ENCODE measurements around the gene NAALADL1.
A peak's percentile ranks its signal among the peaks of the same experiment; 100 is the strongest.
"Not testable (repeated sequence)": the region's sequence is repeated elsewhere in the genome, so short reads cannot be mapped to it uniquely, and the experiment has no call there.

The NAALADL1 gene

GRCh38 chr11:65036931-65037330, 21.4 kb downstream of the NAALADL1 start:
- no peak for TF ChIP-seq CTCF (IDR thresholded peaks at IDR 0.05; ENCODE audit: borderline replicate concordance, control extremely low read depth, extremely low read depth, insufficient read depth, missing control alignments)
- in situ Hi-C loops (cut with MboI; ENCODE audit: low sequenced_read_pairs, unreplicated experiment): no loop called here
- no peak for DNase-seq (ENCODE audit: low spot score)

- TF ChIP-seq CTCF (IDR thresholded peaks at IDR 0.05; ENCODE audit: borderline replicate concordance, control extremely low read depth, extremely low read depth, insufficient read depth, missing control alignments): no peak
- DNase-seq (ENCODE audit: low spot score): no peak
- in situ Hi-C loops (cut with MboI; ENCODE audit: low sequenced_read_pairs, unreplicated experiment): no loop called here
These were observed 22.8 kb downstream of the NAALADL1 start for GRCh38 chr11:65035579-65035978.

- in situ Hi-C loops (cut with MboI; ENCODE audit: low sequenced_read_pairs, unreplicated experiment): no loop called here
- DNase-seq (ENCODE audit: low spot score): no peak
- TF ChIP-seq CTCF (IDR thresholded peaks at IDR 0.05; ENCODE audit: borderline replicate concordance, control extremely low read depth, extremely low read depth, insufficient read depth, missing control alignments): no peak
These were observed 23.9 kb downstream of the NAALADL1 start for GRCh38 chr11:65034423-65034822.

GRCh38 chr11:65032216-65032615, 26.1 kb downstream of the NAALADL1 start:
- no peak for TF ChIP-seq CTCF (IDR thresholded peaks at IDR 0.05; ENCODE audit: borderline replicate concordance, control extremely low read depth, extremely low read depth, insufficient read depth, missing control alignments)
- DNase-seq (ENCODE audit: low spot score): no peak
- in situ Hi-C loops (cut with MboI; ENCODE audit: low sequenced_read_pairs, unreplicated experiment): no loop called here

GRCh38 chr11:65027213-65028067, 30.9 kb downstream of the NAALADL1 start, which contains the start of gene SNX15:
TSS of gene SNX15 (plus strand) at chr11:65027439. CDS start at chr11:65027538, 99 bp downstream.
- DNase-seq (ENCODE audit: low spot score): peak; percentile 94
- peak; percentile 38 for TF ChIP-seq CTCF (IDR thresholded peaks at IDR 0.05; ENCODE audit: borderline replicate concordance, control extremely low read depth, extremely low read depth, insufficient read depth, missing control alignments)
- in situ Hi-C loops (cut with MboI; ENCODE audit: low sequenced_read_pairs, unreplicated experiment): no loop called here

- TF ChIP-seq CTCF (IDR thresholded peaks at IDR 0.05; ENCODE audit: borderline replicate concordance, control extremely low read depth, extremely low read depth, insufficient read depth, missing control alignments): no peak
- in situ Hi-C loops (cut with MboI; ENCODE audit: low sequenced_read_pairs, unreplicated experiment): no loop called here
- no peak for DNase-seq (ENCODE audit: low spot score)
These were observed 31.5 kb downstream of the NAALADL1 start for GRCh38 chr11:65026810-65027209.

GRCh38 chr11:65023502-65023901, 34.9 kb downstream of the NAALADL1 start:
- DNase-seq (ENCODE audit: low spot score); in situ Hi-C loops (cut with MboI; ENCODE audit: low sequenced_read_pairs, unreplicated experiment): not testable (repeated sequence)

All from GM13976 (cell line).